Stimulated activated CD8-positive, alpha-beta memory T cell treated with anti-CD3 and anti-CD28 coated beads, Interleukin-7, amount 100 ng/mL, for 1 hour (primary cell): ENCODE results near the gene MYOG.

Experiments
- DNase-seq, 2 donors: peaks; one replicate each; pipeline ENCODE4 v3.0.0-alpha.2; 2020; ENCODE audit warnings: low read depth in 2 of 2

MYOG gene

DNA sequence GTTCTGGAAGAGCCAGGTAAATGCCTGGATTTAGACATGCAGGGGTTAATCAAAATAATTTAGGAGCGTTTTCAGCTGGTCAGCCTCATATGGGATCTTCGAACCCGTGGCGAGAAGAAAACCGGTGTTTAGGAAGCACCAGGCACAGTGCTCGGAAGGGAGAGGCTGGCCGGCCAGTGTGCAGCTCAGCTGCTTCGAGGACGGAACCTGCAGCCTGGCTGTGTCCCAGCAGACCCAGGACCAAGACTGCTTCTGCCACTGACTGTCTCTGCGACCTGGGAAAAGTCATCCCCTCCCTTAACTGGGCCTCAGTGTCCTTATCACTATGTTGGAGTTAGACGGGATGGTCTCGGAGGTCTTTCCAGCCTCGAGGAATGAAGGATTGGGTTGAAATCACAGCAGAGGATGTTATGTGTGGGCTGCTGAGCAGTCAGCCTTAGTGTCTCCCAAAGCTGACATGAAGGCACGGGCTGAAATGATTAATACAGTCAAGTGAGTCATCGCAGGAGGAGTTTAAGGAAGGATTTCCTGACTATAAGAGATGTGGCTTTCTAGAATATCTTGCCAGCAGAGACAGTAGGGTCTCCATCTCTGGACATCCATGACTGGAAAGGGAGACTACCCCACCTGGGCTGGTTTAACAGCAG lies 38.7 kb downstream of the MYOG start:
- DNase-seq = no peak

DNA sequence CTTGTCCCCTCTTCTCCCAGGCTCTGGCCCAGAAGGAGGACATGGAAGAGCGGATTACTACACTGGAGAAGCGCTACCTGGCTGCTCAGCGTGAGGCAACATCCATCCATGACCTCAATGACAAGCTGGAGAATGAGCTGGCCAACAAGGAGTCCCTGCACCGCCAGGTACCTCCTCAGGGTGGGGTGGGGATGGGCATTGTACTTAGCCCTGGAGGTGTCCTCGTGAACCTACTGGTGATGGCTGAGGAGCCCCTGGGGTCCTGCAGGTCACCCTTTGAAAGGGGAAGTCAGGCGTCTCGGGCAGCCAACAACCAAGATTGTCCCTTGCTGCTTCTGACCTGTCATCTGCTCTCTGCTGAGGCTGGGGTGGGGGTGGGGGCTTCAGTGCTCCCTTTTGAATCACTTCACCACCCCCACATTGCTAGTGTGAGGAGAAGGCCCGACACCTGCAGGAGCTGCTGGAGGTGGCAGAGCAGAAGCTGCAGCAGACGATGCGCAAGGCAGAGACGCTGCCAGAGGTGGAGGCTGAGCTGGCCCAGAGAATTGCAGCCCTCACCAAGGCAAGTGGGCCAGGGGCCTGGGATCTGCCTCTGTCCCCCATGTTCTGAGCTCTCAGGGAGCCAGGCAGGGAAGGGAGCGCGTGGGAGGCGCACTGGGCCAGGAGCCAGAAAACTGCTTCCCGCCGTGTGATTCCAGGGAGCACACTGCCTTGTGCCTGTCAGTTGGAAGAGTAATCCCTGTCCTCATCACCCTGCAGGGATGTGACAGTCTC lies 39.8 kb downstream of the MYOG start:
- no peak for DNase-seq

DNA sequence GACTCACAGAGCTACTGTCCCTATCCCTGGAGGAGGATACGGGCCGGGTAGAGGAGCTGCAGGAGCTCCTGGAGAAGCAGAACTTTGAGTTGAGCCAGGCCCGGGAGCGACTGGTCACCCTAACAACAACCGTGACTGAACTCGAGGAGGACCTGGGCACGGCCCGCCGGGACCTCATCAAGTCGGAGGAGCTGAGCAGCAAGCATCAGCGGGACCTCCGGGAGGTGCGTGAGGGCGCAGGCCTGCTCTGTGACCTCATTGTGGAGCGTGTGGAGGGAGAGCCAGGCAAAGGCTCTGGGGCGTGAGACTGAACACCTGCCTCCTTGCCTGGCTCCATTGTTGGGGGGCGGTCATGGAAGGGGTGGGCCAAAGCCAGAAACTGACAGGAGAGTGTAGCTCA lies 40.5 kb downstream of the MYOG start:
- DNase-seq = no peak

DNA sequence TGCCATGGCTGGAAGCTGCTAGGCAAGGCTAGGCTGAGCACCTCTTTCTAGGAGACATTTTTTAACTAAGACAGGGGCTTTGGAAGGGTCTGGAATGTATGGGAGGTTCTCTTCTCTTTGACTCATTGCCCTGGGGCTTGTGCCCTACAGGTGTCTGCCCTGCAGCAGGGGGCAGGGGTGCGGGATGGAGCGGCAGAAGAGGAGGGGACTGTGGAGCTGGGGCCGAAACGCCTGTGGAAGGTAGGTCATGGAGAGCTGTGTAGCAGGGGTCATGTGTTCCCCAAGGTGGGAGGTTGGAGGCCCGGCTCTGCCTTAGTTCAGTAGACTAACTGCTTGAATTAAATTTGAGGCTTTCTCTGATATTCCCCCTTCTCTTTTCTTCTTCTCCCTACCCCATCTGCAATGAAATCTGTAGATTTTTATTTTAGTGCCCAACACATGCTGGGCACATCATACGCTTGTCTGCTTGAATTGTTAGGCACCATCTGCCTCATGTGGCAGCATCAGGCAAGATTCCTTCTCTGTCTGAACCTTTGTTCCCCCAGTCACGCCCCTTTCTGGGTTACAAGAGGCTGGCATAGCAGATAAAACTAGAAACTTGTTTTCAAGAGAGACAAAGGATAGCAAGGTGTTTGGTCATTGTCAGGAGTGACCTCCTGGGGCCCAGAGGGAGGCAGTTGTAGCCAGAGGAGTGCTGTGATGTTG lies 41.1 kb downstream of the MYOG start:
- no peak for DNase-seq

DNA sequence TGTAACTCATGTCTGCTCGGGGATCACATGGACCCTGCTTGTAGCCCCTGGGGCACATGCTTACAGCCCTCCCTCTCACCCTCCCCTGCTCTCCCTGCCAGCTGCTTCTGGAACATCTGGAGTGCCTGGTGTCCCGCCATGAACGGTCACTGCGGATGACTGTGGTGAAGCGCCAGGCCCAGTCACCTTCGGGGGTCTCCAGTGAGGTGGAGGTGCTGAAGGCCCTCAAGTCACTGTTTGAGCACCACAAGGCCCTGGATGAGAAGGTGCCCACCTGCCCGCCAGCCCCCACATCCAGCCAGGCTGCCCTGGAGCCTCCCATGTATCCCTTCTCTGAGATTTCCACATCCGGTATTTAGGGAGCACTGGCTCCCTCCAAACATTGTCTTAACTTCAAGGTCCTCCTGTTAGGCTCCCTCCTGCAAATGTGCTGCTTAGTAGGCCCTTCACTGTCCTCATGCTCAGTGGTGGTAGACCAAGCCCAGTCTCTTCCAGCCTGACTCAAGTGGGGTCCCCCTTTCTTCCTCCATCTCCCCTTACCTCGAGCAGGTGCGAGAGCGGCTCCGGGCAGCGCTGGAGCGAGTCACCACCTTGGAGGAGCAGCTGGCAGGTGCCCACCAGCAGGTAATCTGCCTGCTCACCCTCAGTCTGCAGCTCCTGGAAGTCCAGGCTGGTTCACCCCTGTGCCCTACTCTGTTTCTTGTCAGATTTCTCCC lies 41.8 kb downstream of the MYOG start:
- DNase-seq = no peak

DNA sequence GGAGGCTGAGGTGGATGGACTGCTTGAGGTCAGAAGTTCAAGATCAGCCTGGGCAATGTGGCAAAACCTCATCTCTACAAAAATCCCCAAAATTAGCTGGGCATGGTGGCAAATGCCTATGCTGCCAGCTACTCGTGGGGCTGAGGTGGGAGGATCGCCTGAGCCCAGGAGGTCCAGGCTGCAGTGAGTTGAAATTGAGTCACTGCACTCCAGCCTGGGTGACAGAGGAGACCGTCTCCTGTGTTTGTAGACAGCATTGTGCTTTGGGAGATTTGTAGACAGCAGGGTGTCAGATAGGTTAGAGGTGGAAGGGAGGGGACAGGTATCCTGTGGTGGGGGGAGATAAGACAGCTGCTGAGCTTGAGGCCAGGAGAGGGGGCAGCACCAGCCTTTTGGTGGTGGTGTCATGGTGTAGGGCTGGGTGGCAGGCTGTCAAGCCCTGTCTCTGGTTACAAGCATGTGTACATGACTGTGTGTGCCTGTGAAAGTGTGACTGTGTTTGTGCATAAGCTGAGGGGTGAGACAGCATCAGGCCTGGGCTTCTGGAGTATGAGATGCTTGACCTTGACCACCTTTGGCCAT lies 44.4 kb downstream of the MYOG start:
- no peak for DNase-seq

DNA sequence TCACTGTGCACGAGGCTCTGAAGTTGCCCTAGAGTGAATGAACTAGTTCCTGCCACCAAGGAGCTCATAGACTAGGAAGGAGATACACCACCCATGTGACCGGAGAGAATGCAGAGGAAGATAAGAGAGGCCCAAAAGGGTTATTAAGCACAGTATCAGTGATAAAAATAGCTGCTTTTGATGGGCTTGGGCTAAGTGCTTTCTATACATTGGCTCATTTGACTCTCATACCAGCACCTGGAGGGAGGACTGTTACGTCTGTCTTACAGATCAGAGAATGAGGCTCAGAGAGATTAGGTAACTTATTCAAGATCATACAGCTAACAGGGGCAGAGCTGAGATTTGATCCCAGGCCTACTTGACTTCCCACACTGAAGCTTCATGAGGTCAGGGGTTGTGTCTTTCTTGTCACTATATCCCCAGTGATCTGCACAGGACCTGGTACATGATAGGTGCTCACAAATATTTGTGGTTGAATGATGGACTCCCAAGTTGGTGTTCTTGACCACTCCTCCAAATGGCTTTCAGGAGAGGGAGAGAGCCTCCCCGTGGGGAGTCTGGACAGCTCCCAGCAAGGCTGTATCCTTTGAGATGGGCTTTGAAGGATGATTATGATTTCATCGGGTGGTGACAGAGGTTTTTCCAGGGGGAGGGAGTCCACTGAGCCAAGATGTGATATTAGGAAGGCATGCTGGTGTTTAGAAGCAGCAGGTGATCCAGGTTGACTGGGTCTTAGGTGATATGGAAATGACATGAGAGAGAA lies 45.1 kb downstream of the MYOG start:
- no peak for DNase-seq

DNA sequence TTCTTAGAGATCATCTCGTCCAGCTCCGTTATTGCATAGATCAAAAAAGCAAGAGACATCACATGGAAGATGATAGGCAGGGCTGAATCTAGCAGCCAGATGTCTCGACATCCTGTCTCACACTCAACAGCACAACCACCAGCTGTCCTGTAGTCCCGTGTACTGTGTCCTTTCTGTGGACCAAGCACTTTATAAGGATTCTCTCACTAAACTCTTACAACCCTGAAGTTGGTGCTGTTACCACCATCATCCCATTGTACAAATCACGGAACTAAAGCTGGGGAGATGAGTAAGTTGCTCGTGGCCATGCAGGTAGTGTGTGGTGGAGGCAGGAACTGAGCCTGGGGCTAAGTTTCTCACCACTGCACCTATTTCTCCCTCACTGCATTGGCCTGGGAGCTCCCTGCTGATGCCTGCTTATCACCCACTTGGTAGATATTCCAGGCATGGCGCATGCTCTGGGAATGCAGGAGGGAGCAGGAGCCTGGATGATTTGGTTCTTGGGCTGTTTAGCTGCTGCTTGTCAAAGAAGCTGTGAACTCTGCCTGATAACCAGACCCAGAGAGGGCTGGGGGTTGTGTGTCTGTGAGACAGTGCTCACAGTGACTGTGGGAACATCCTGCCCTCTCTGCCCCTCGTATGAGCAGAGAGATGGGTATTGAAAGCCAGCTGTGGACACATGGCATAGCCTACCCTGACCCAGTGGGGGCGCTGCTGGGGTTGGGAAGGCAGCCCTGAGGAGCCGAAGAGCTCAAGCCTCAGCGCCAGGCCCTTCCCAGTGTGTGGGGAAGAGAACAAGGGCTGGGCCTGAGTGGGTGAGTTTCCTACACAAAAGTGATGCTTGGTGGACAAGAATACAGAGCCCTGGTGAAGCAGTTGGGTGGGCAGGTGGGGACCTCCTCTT lies 46.0 kb downstream of the MYOG start:
- DNase-seq = no peak

DNA sequence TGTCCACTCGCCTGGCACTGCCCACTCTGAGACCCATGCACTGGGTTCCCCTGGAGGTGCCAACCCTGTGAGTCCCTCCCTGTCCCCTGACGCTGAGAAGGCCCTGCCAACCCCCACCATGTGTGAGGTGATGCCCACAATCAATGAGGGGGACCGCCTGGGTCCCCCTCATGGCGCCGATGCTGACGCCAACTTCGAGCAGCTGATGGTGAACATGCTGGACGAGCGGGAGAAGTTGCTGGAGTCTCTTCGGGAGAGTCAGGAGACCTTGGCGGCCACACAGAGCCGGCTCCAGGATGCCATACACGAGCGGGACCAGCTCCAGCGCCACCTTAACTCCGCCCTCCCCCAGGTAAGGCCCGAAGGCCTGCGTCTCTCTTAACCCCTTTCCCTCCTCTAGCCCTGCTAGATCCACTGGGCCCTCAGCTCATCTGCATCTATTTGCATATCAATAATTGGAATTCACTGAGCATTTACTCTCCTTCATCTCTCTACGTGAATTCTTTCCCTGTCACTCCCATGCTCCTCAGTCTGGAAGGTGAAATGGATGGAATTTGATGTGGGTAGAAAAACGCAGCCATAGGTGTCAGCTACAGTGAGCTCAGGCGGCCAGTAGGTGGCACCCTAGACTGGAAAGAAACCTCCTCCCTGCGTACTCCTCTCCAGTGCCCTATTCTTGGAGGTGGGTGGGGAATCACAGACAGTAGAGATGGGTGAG lies 46.8 kb downstream of the MYOG start:
- DNase-seq = peak; percentile 20 to 40

DNA sequence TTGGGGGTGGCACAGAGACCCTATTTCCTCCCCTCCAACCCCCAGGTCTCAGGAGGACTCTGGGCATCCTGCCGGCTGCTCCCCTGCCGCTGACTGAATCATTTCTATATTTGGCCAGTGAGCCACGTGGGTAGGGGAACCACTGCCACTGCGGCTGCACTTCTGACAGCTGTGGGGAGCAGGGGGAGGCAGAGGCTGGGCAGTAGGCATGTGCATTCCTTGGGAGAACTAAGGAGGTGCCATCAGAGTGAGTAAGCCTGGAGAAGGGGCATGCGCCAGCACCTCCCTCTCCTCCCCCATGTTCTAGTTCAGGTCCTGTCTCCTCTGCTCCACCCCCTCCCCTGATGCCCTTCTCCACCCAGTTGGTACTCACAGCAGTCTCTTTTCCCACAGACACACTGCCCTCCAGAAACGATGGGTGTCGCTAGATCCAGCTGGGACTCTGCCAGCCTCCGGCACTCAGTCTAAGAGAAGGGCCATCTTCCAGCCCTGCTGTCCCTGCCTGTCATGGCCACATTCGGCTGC lies 47.5 kb downstream of the MYOG start:
- no peak for DNase-seq

DNA sequence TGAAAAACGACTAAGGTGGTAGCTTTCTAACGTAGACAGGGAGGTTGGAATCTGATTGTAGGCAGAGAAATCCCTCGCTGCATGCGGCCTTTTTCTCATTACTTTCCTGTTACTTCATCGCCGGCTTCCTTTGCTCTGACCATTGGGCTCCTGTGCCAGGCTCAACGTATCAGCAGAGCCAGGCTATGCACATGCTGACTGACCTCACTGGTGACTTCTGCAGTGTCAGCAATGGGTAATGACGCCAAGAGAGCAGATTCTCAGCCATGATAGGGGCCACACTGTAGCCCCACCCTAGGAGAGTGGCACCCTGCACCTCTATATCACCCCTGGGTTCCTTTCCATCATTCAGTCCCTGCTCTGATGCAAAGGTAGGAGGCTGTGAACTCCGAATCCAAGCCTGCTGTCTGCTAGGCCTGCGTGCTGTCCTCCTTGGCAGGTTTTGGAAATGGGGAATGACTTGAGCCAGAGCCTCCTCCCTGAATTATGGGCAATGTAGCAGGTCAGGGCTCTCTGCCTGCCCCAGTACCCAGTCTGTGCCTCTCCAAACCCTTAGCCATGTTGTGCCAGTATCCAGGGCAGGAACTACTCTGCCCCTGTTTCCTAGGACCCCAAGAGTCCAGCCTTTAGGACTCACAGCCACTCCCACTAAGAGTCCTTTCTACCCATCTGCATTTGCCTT lies 48.2 kb downstream of the MYOG start:
- no peak for DNase-seq

DNA sequence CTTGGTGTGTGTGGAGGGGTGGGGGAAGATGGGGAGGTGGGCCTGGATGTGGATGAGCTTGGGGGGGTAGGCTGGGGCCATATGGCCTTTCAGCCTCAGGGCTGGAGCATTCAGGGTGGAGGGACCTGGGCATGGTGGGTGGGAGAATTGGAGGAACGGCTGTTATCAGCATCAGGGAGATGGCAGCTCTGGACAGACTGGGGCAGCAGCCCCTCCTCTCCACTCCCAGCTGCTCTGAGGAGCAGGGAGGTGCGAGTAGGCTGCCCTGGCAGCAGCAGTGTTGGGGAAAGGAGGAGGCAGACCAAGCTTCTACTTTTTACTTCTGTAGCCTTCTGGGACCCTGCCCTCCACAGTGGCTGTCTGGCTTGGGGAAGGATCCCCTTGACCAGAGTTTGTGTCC lies 49.3 kb downstream of the MYOG start:
- no peak for DNase-seq

DNA sequence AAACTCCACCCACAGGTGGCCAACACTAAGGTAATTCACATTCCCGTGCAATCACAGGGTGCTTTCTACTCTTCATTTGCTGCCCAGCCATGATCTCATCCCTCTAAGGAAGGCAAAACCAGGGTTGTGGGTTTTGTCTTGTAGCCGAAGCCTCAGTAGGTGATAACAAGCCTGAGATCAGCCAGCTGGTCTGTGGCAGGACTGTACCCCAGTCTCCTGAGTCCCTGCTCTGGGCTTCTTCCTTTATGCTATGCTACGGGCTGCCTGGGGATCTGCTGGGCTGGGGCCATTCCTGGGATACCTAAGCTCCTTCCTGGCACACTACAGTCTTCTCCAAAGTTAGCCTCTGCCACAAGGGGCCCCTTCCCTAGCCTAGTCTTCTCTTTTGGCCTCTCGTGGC lies 49.7 kb downstream of the MYOG start:
- DNase-seq = no peak

DNA sequence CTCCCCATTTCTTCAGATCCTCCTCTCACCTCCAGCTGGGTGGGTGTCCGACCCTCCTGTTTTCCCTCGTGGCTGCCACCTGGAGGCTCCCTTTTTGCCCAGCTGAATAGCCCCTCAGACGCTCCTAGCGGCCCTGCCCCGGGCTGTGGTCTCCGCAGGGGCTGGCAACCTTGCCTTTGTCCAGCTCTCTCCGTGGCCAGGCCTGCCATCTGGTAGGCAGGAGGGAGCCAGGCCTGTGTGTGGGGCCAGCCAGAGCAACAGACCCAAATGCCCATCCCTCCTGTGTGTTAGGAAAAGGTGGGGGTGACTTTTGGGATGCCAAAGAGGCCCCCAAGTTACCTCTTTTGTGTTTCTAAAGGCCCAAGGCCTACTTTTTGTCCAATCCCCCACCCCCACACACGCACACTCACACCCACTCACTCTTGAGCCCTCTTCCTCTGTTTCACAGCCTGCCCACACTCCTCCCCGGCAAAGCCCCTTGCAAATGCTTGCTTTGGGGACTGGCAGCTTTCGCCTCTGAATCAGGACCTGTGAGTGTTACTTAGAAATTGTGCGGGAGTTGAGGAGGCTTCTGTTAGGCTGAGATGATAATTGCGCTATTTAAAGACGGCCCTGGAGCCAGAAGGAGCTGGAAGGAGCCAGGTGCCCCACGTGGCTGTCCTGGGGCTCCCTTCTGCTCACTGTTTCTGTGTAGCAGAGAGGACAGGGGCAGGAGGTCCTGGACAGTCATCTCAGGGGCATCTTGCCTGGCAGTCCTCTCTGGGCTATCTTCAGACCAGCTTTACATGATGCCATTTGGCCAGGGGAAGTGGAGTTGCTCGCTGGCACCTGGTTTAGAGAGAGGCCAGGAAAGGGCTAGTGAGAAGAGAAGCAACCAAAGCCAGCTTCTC lies 50.5 kb downstream of the MYOG start:
- DNase-seq = no peak

DNA sequence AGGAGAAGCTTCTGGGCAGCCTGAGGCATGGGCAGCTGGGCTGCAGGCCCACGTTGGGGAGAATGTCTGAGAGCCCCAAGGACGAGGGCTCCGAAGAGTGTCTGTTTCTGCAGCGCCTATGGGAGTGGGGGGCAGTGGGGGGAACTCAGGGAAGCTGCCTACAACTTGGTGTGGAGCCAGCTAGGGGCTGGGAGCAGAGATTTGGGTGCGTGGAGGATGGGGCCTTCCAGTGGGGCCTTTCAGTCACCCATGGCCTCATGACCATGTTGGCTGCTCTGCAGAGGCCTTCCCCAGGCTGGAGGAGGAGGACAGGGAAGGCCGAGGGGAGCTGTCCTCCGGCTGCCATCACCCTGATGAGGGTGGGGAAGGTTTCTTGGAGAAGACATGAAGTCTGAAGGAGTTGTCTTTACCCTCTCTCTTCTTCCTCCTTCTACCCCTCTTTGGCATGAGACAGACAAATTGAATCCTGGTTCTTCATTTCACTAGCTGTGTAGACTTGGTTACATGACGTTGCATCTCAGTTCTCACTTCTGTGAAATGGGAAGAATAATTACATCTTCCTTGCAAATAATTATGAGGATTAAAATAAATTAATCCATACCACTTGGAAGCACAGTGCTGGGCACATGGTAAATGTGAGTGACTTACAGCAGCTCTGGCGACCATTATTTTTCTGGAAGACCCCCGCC lies 51.2 kb downstream of the MYOG start:
- DNase-seq = no peak

DNA sequence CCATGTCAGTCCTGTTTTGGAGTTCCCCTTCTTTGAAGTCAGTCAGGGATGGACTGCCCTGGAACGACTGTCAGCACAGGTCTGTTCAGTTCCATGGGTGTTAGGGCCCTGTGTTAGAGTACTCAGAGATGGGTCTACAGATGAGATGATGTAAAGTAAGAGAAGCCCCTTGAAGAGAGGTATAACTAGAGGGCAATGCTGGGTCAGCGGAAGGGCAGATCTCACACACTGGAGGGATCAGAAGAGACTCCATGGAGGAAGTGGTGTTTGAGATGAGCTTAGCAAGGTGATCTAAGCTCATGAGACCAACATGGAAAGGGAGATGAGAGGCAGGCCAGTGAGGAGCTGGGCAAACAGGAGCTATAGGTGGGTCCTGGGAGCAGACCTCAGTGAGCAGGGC lies 51.9 kb downstream of the MYOG start:
- no peak for DNase-seq

DNA sequence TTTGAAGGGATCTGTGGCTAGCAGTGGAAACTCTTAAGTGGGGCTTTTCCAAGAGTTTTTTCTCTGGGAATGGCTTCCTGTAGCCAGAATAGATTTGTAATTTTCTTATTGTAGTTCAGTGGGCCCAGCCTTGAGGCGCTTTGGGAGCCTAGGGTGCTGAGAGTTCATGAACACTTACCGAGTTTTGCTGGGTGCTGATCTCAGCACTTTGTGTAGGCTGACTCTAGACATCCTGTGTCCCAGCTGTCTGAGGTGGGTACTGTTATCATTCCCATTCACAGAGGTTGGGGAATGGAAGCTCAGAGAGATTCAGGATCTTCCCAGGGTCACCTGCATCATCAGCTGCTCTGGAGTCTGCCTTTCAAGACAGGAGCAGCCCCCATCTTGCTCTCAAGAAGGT lies 52.5 kb downstream of the MYOG start:
- no peak for DNase-seq
